ENCODE results near the gene CLIP2. TPM values are rescaled to one million over a fixed set of nuclear protein-coding genes. Genes with fewer than 3 reads are reported as not detected.

Gene CLIP2
- total RNA-seq, 1 donor: 70.9 TPM

GRCh38 chr7:74292757-74293576 lies 3.8 kb downstream of the CLIP2 start:
- Histone ChIP-seq H3K4me2 (ENCODE audit: insufficient read depth, low read length) (peak overlapping the region; percentile 33), H3K4me1 (ENCODE audit: insufficient read depth, low read length) (peaks cover 37% of the 10 kb centered on the region), H4K20me1 (ENCODE audit: insufficient read depth, low read length) (peaks cover 69% of the 10 kb centered on the region), H3K9me3 (ENCODE audit: low read depth, low read length) (no peaks in the 10 kb centered on the region), H3K27ac (ENCODE audit: low read depth, low read length) (peak overlapping the region; percentile 8), H3K27me3 (ENCODE audit: insufficient read depth, low read length) (no peaks in the 10 kb centered on the region), H3K79me2 (ENCODE audit: insufficient read depth, low read length) (peaks cover 87% of the 10 kb centered on the region), H3K36me3 (ENCODE audit: insufficient read depth, low read length) (peaks cover 3% of the 10 kb centered on the region), H3K4me3 (ENCODE audit: insufficient read depth, low read length) (no peak overlapping the region), H2AFZ (ENCODE audit: low read length) (no peak overlapping the region)
- no peak for TF ChIP-seq CTCF (IDR thresholded peaks at IDR 0.05; ENCODE audit: extremely low read depth, low read depth, low read length)
- DNase-seq (ENCODE audit: insufficient read length, low spot score, missing footprints): peak; percentile 52

- Histone ChIP-seq H3K27ac (ENCODE audit: low read depth, low read length) (peak overlapping the region; percentile 8), H4K20me1 (ENCODE audit: insufficient read depth, low read length) (peaks cover 72% of the 10 kb centered on the region), H3K4me3 (ENCODE audit: insufficient read depth, low read length) (no peak overlapping the region), H3K9me3 (ENCODE audit: low read depth, low read length) (no peaks in the 10 kb centered on the region), H3K4me1 (ENCODE audit: insufficient read depth, low read length) (peaks cover 32% of the 10 kb centered on the region), H3K27me3 (ENCODE audit: insufficient read depth, low read length) (no peaks in the 10 kb centered on the region), H3K4me2 (ENCODE audit: insufficient read depth, low read length) (peak overlapping the region; percentile 33), H3K36me3 (ENCODE audit: insufficient read depth, low read length) (peaks cover 3% of the 10 kb centered on the region), H2AFZ (ENCODE audit: low read length) (no peak overlapping the region), H3K79me2 (ENCODE audit: insufficient read depth, low read length) (peaks cover 92% of the 10 kb centered on the region)
- no peak for DNase-seq (ENCODE audit: insufficient read length, low spot score, missing footprints)
- TF ChIP-seq CTCF (IDR thresholded peaks at IDR 0.05; ENCODE audit: extremely low read depth, low read depth, low read length): no peak
Observed at GRCh38 chr7:74293577-74293908, 4.3 kb downstream of the CLIP2 start.

GRCh38 chr7:74294191-74294998 lies 5.2 kb downstream of the CLIP2 start:
- Histone ChIP-seq H3K36me3 (ENCODE audit: insufficient read depth, low read length) (peaks cover 3% of the 10 kb centered on the region), H3K27me3 (ENCODE audit: insufficient read depth, low read length) (no peaks in the 10 kb centered on the region), H3K4me1 (ENCODE audit: insufficient read depth, low read length) (peaks cover 33% of the 10 kb centered on the region), H4K20me1 (ENCODE audit: insufficient read depth, low read length) (peaks cover 78% of the 10 kb centered on the region), H3K4me3 (ENCODE audit: insufficient read depth, low read length) (peak overlapping the region; percentile 28), H3K79me2 (ENCODE audit: insufficient read depth, low read length) (peaks cover 96% of the 10 kb centered on the region), H3K27ac (ENCODE audit: low read depth, low read length) (peak overlapping the region; percentile 59), H2AFZ (ENCODE audit: low read length) (peak overlapping the region; percentile 38), H3K4me2 (ENCODE audit: insufficient read depth, low read length) (peak overlapping the region; percentile 73), H3K9me3 (ENCODE audit: low read depth, low read length) (no peaks in the 10 kb centered on the region)
- TF ChIP-seq CTCF (IDR thresholded peaks at IDR 0.05; ENCODE audit: extremely low read depth, low read depth, low read length): no peak
- peak; percentile 96 for DNase-seq (ENCODE audit: insufficient read length, low spot score, missing footprints)
